ENCODE measurements around the gene TGM3. TPM values are rescaled to one million over a fixed set of nuclear protein-coding genes. Genes with fewer than 3 reads are reported as not detected.

The TGM3 gene
- total and polyA plus RNA-seq, 2 of the 4 experiments (the other 2 are of a cell fraction) = not detected

GRCh38 chr20:2315440-2315778 is 19.6 kb downstream of the TGM3 start:
- H2AK9ac ChIP-seq (replicated peaks; ENCODE audit: low read depth, low read length, poor library complexity) = no peak overlapping the region
- H3K56ac ChIP-seq (ENCODE audit: extremely low read depth, insufficient read depth, low read length) = no peak overlapping the region
- no peak overlapping the region for H4K5ac ChIP-seq (ENCODE audit: low read depth, low read length)
- no peak overlapping the region for H3K23ac ChIP-seq (ENCODE audit: low read depth, low read length)
- H3K4me2 ChIP-seq (ENCODE audit: low read depth, low read length) = no peak overlapping the region
- H3K4ac ChIP-seq (ENCODE audit: low read depth, low read length) = no peak overlapping the region
- H2BK120ac ChIP-seq (ENCODE audit: low read depth, low read length) = no peak overlapping the region
- H2AK5ac ChIP-seq (ENCODE audit: low read depth, low read length) = no peak overlapping the region
- no peak overlapping the region for H2AFZ ChIP-seq (replicated peaks; ENCODE audit: low read length, poor library complexity)
- no peaks in the 10 kb centered on the region for H3K79me1 ChIP-seq (ENCODE audit: low read depth in 1 of 2, low read length in 2 of 2)
- no TSS peak for BruUV-seq (replicated peaks)
- no peaks in the 10 kb centered on the region for H3K9me1 ChIP-seq (ENCODE audit: insufficient read depth, low read length)
- in situ Hi-C loops (cut with MboI; ENCODE audit: low sequenced_read_pairs) = no loop called here
- H3K4me1 ChIP-seq (ENCODE audit: control insufficient read depth, insufficient read depth, low read length) = no peaks in the 10 kb centered on the region
- H3K4me3 ChIP-seq (ENCODE audit: insufficient read depth, low read depth, low read length) = no peak overlapping the region
- WGBS, 2 experiments (ENCODE audit: extremely low coverage in 2 of 2, insufficient read length in 1 of 2) = no CpG with 5 or more reads among the region's 1 CpG
- POLR2A ChIA-PET (ENCODE audit: unreplicated experiment) = no interaction called here
- H2BK5ac ChIP-seq (ENCODE audit: low read depth, low read length, poor library complexity, severe bottlenecking) = no peak overlapping the region
- intact Hi-C loops (cut with micrococcal nuclease) = no loop called here
- no peak overlapping the region for H2BK15ac ChIP-seq (ENCODE audit: low read depth, low read length)
- H3K14ac ChIP-seq (replicated peaks; ENCODE audit: low read depth, low read length) = no peak overlapping the region
- no peak overlapping the region for H4K91ac ChIP-seq (ENCODE audit: insufficient read depth, low read depth, low read length)
- H3K9ac ChIP-seq (ENCODE audit: low read depth, low read length) = no peak overlapping the region
- no peak overlapping the region for H3K27ac ChIP-seq (ENCODE audit: insufficient read depth, low read length)
- dilution Hi-C loops (cut with HindIII; ENCODE audit: low sequenced_read_pairs, unreplicated experiment) = no loop called here
- H3K9me3 ChIP-seq (ENCODE audit: control insufficient read depth, insufficient read depth, low read length) = no peaks in the 10 kb centered on the region
- H3K18ac ChIP-seq (ENCODE audit: low read depth, low read length) = no peak overlapping the region
- TF ChIP-seq MAZ (IDR thresholded peaks at IDR 0.05; ENCODE audit: borderline replicate concordance, low read depth, low read length) = no peak
- no peak for TF ChIP-seq RFX5 (IDR thresholded peaks at IDR 0.05; ENCODE audit: low read depth, low read length)
- no peak for TF ChIP-seq MAFK (IDR thresholded peaks at IDR 0.05; ENCODE audit: low read depth, low read length)
- TF ChIP-seq RAD21 (IDR thresholded peaks at IDR 0.05; ENCODE audit: low read length) = no peak
- TF ChIP-seq SMC3 (IDR thresholded peaks at IDR 0.05; ENCODE audit: low read depth, low read length) = no peak
- TF ChIP-seq ELK1 (IDR thresholded peaks at IDR 0.05; ENCODE audit: borderline replicate concordance, low read depth, low read length) = no peak
- no peak for TF ChIP-seq MXI1 (IDR thresholded peaks at IDR 0.05; ENCODE audit: borderline replicate concordance, low read depth, low read length)
- no peak for TF ChIP-seq CTCF (conservative IDR thresholded peaks at IDR 0.05; ENCODE audit: low read depth, low read length)
- no peak for TF ChIP-seq USF2 (IDR thresholded peaks at IDR 0.05; ENCODE audit: low read depth, low read length)
- TF ChIP-seq RCOR1 (IDR thresholded peaks at IDR 0.05; ENCODE audit: insufficient replicate concordance, low read length) = no peak
- TF ChIP-seq CHD1 (IDR thresholded peaks at IDR 0.05; ENCODE audit: low read depth, low read length) = no peak
- no peak for TF ChIP-seq NFE2L2 (IDR thresholded peaks at IDR 0.05; ENCODE audit: low read depth, low read length)
- TF ChIP-seq BHLHE40 (IDR thresholded peaks at IDR 0.05; ENCODE audit: low read depth, low read length) = no peak
- no peak for TF ChIP-seq FOS (IDR thresholded peaks at IDR 0.05; ENCODE audit: low read depth, low read length)
- no peak for TF ChIP-seq POLR2A (IDR thresholded peaks at IDR 0.05; ENCODE audit: low read depth, low read length)
- no peaks in the 10 kb centered on the region for H3K27me3 ChIP-seq (ENCODE audit: control insufficient read depth, insufficient read depth, low read length)
- no peaks in the 10 kb centered on the region for H3K36me3 ChIP-seq (ENCODE audit: control insufficient read depth, insufficient read depth, low read length)
- DNase-seq (no peak), ATAC-seq (ENCODE audit: low read depth) (no peak)
- no peak overlapping the region for H2BK20ac ChIP-seq (ENCODE audit: low read depth, low read length)
- CTCF ChIA-PET = no interaction called here
- no peaks in the 10 kb centered on the region for H4K20me1 ChIP-seq (ENCODE audit: insufficient read depth, low read length)
- no peak overlapping the region for H4K8ac ChIP-seq (ENCODE audit: low read depth in 2 of 2, low read length in 2 of 2)
